NB4 (cell line): ENCODE measurements around the gene EEF1A2.

ENCODE experiments used
- POLR2A ChIP-seq: IDR thresholded peaks from 2 replicates; pipeline ENCODE4 v1.6.1; 2011; ENCODE audit warnings: mild to moderate bottlenecking; ENCODE audit not compliant: insufficient read length; ENCODE audit errors: extremely low read depth
- TF ChIP-seq, protein P1 (sequence below): IDR thresholded peaks from one replicate; pipeline ENCODE4 v1.5.1; 2012; ENCODE audit warnings: low read depth, low read length

- TF ChIP-seq, protein P1, sequence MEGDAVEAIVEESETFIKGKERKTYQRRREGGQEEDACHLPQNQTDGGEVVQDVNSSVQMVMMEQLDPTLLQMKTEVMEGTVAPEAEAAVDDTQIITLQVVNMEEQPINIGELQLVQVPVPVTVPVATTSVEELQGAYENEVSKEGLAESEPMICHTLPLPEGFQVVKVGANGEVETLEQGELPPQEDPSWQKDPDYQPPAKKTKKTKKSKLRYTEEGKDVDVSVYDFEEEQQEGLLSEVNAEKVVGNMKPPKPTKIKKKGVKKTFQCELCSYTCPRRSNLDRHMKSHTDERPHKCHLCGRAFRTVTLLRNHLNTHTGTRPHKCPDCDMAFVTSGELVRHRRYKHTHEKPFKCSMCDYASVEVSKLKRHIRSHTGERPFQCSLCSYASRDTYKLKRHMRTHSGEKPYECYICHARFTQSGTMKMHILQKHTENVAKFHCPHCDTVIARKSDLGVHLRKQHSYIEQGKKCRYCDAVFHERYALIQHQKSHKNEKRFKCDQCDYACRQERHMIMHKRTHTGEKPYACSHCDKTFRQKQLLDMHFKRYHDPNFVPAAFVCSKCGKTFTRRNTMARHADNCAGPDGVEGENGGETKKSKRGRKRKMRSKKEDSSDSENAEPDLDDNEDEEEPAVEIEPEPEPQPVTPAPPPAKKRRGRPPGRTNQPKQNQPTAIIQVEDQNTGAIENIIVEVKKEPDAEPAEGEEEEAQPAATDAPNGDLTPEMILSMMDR: no peak
- TF ChIP-seq POLR2A: no peak
These were observed 2.3 kb upstream of the EEF1A2 start for GRCh38 chr20:63500902-63501817.
